T follicular helper cell (primary cell): Measurements from ENCODE around the gene MUC5AC.

Experiments used
- DNase-seq: peaks from one replicate; pipeline ENCODE4 v3.0.0-alpha.2; 2020; ENCODE audit warnings: low read depth

The MUC5AC gene

GRCh38 chr11:1225386-1226225 lies 67.9 kb downstream of the MUC5AC start:
- no peak for DNase-seq

GRCh38 chr11:1226226-1226985 lies 68.7 kb downstream of the MUC5AC start:
- no peak for DNase-seq

GRCh38 chr11:1226986-1227550 lies 69.3 kb downstream of the MUC5AC start:
- no peak for DNase-seq

GRCh38 chr11:1227551-1228100 lies 69.9 kb downstream of the MUC5AC start:
- DNase-seq: no peak

- no peak for DNase-seq
Observed at GRCh38 chr11:1228101-1228821, 70.5 kb downstream of the MUC5AC start.

GRCh38 chr11:1228921-1229451 lies 71.2 kb downstream of the MUC5AC start:
- DNase-seq: no peak

GRCh38 chr11:1229471-1230120 lies 71.8 kb downstream of the MUC5AC start:
- DNase-seq: no peak

GRCh38 chr11:1230121-1230455 lies 72.3 kb downstream of the MUC5AC start:
- DNase-seq: no peak

- DNase-seq: no peak
Observed at GRCh38 chr11:1230456-1231395, 73.0 kb downstream of the MUC5AC start.

- DNase-seq: no peak
Observed at GRCh38 chr11:1231396-1232020, 73.8 kb downstream of the MUC5AC start.

- no peak for DNase-seq
Observed at GRCh38 chr11:1232021-1232882, 74.5 kb downstream of the MUC5AC start.

GRCh38 chr11:1232883-1233321 lies 75.1 kb downstream of the MUC5AC start:
- no peak for DNase-seq

GRCh38 chr11:1233351-1234053 lies 75.7 kb downstream of the MUC5AC start:
- no peak for DNase-seq

GRCh38 chr11:1234054-1234720 lies 76.4 kb downstream of the MUC5AC start:
- DNase-seq: no peak

- no peak for DNase-seq
Observed at GRCh38 chr11:1234771-1235305, 77.1 kb downstream of the MUC5AC start.

- no peak for DNase-seq
Observed at GRCh38 chr11:1235306-1235900, 77.7 kb downstream of the MUC5AC start.

- DNase-seq: no peak
Observed at GRCh38 chr11:1235901-1236315, 78.2 kb downstream of the MUC5AC start.
